ENCODE results near the gene E2F8.

E2F8 gene

GRCh38 chr11:19216709-19217374 lies 23.9 kb downstream of the E2F8 start:
- Mint-ChIP-seq H3K4me1 (no peaks in the 10 kb centered on the region), H3K27me3 (peaks cover 11% of the 10 kb centered on the region), H3K36me3 (no peaks in the 10 kb centered on the region)

GRCh38 chr11:19216021-19216420 lies 24.7 kb downstream of the E2F8 start:
- H3K4me1 Mint-ChIP-seq: no peaks in the 10 kb centered on the region
- H3K4me3 Mint-ChIP-seq: no peak overlapping the region
- no peak overlapping the region for H3K27ac Mint-ChIP-seq
- H3K27me3 Mint-ChIP-seq: peaks cover 11% of the 10 kb centered on the region
- H3K9me3 Mint-ChIP-seq: no peaks in the 10 kb centered on the region
- H3K36me3 Mint-ChIP-seq: no peaks in the 10 kb centered on the region

More at GRCh38 chr11:19216709-19217374, 23.9 kb downstream of the E2F8 start:
- Mint-ChIP-seq H3K9me3 (no peaks in the 10 kb centered on the region), H3K4me3 (no peak overlapping the region), H3K27ac (no peak overlapping the region)

- H3K27me3 Mint-ChIP-seq: peaks cover 11% of the 10 kb centered on the region
- H3K27ac Mint-ChIP-seq: no peak overlapping the region
- no peak overlapping the region for H3K4me3 Mint-ChIP-seq
- H3K9me3 Mint-ChIP-seq: no peaks in the 10 kb centered on the region
- H3K36me3 Mint-ChIP-seq: no peaks in the 10 kb centered on the region
- no peaks in the 10 kb centered on the region for H3K4me1 Mint-ChIP-seq
Measured at GRCh38 chr11:19209617-19210370, 31.0 kb downstream of the E2F8 start.

DNA sequence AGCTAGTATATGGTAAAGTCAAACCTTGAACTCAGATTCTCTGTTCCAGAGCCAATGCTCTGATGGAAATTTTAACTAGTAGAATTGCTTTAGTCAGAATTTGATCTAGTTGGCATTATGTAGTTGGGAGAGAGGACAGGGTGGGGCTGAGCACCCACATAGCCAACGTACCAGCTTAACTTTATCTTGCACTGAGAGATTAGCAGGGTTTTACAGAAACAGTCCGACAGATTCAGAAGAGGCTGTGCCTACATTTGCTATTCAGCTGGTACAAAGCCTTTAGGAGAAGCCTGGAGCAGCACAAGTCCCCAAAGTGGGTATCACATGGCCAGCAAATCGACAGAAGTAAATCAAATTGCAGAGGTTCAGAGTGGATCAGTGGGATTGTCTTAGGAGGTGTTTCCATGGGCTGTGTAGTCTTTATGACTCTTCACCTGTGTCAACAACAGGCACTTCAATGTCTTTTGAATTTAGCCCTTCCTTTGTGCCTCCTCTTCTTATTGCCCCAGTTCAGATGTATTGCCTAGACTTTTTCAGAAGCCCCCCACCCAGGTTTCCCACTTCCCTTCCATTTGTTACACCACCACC lies 31.7 kb downstream of the E2F8 start:
- Mint-ChIP-seq H3K9me3 (no peaks in the 10 kb centered on the region), H3K27ac (no peak overlapping the region), H3K27me3 (peaks cover 6% of the 10 kb centered on the region), H3K4me1 (no peaks in the 10 kb centered on the region), H3K4me3 (no peak overlapping the region), H3K36me3 (no peaks in the 10 kb centered on the region)

- H3K9me3 Mint-ChIP-seq: no peaks in the 10 kb centered on the region
- no peaks in the 10 kb centered on the region for H3K4me1 Mint-ChIP-seq
- H3K4me3 Mint-ChIP-seq: no peak overlapping the region
- no peaks in the 10 kb centered on the region for H3K36me3 Mint-ChIP-seq
- H3K27ac Mint-ChIP-seq: no peak overlapping the region
- peaks cover 4% of the 10 kb centered on the region for H3K27me3 Mint-ChIP-seq
Measured at GRCh38 chr11:19208181-19208580, 32.6 kb downstream of the E2F8 start.

DNA sequence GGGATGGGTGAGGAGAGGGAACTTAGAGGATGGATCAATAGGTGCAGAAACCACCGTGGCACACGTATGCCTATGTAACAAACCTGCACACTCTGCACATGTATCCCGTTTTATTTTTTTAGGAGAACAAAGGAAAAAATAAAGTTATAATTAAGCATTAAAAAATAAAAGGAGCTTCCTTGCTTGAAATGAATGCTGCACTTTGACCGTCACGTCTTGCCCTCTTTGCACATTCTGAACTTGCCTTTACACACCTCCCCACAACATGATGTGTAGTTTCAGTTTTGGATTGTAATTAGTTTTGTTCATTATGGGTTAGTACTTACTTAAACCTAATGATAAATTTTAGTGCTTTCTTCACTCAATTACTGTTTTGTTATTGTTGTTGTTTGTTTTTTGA lies 35.9 kb downstream of the E2F8 start:
- Mint-ChIP-seq H3K27me3 (peaks cover 4% of the 10 kb centered on the region), H3K27ac (no peak overlapping the region), H3K36me3 (no peaks in the 10 kb centered on the region), H3K4me3 (no peak overlapping the region), H3K9me3 (no peaks in the 10 kb centered on the region), H3K4me1 (no peaks in the 10 kb centered on the region)

DNA sequence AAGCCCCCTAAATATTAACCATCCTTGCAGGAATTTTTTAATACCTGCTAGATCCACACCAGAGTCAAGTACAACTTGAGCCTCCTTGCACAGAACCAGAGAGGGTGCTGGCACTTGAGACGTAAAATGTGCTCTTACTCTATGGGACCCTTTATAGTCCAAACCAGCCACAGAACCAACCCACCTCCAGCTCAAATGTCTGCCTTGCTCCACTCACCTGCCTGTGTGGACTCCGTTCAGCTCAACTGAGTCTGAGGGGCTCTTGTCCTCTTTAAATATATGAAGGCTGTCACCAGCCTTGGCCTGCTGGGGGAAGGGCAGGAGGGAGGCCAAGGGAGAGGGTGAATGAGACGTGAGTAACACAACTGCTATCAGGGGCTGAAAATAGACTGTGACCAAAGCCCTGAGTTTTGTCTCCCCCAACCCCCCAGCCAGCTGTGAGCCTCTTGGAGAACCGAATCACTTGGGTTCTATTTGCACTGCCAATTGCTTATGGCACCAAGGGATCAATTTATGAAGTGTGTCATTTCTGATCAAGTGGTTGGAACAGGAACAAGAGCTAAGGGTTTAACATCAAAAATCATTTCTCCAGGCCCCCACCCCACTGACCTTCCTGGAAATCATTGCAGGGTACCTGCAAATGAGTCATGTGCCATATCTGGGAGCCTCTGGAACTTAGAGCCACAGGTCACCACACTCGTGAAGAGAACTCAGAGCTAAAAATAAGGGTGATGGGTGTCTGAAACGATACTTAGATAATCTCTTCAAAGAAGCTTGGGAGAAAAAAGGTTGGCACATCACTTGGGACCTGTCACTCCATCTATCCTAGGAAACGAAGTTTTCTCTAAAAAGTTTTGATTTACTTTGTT lies 38.8 kb downstream of the E2F8 start, which contains the start of gene CSRP3:
Gene CSRP3 (minus strand): TSS at position 247 of the 869 bp plus-strand sequence. CDS start 9,535 bp downstream, outside the sequence.
- Mint-ChIP-seq H3K9me3 (no peaks in the 10 kb centered on the region), H3K4me3 (no peak within 1 kb of the TSS), H3K27me3 (peaks cover 1% of the 10 kb centered on the region), H3K27ac (no peak within 1 kb of the TSS), H3K4me1 (no peaks in the 10 kb centered on the region), H3K36me3 (no peaks in the 10 kb centered on the region)

DNA sequence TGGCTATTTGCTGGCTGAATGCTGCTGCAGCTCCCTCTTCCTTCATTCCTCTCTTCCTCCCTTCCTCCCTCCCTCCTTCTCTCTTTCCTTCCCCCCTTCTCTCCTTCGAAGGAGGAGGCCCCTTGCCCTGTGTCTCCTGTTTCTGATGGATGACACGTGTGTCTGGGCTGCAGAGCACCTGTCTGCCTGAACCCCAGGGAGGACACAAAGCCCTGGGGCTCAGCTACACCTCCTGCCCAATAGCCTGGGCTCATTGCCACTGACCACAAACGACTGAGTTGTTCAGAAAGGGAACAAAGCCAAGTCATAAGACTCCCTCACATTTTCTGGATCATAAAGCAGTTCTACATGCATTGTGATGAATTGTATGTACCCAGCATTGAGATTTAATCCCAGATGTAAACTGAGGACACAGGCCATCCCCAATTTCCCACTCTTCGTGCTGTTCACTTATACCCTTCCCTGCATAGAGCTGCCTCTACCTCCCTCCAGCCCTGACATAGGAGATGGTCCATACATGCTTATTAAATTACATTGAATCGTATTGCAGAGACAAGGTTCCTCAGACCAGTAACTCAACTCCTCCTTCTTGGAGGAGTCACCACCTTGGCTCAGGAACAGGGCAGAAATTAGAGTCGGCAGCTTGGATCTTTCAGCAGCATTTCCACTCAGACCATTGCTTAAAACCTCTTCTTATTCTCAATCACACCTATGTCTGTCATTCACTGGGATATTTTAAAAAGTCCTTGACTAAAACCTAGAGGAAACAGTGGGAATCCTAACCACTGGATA lies 40.1 kb downstream of the E2F8 start:
- H3K4me1 Mint-ChIP-seq: no peaks in the 10 kb centered on the region
- H3K9me3 Mint-ChIP-seq: no peaks in the 10 kb centered on the region
- no peaks in the 10 kb centered on the region for H3K36me3 Mint-ChIP-seq
- H3K27me3 Mint-ChIP-seq: peaks cover 1% of the 10 kb centered on the region
- H3K27ac Mint-ChIP-seq: no peak overlapping the region
- H3K4me3 Mint-ChIP-seq: no peak overlapping the region

- no peak overlapping the region for H3K27ac Mint-ChIP-seq
- peaks cover 1% of the 10 kb centered on the region for H3K27me3 Mint-ChIP-seq
- H3K4me1 Mint-ChIP-seq: no peaks in the 10 kb centered on the region
- H3K9me3 Mint-ChIP-seq: no peaks in the 10 kb centered on the region
- H3K36me3 Mint-ChIP-seq: no peaks in the 10 kb centered on the region
- no peak overlapping the region for H3K4me3 Mint-ChIP-seq
Measured at GRCh38 chr11:19199771-19200170, 41.0 kb downstream of the E2F8 start.

DNA sequence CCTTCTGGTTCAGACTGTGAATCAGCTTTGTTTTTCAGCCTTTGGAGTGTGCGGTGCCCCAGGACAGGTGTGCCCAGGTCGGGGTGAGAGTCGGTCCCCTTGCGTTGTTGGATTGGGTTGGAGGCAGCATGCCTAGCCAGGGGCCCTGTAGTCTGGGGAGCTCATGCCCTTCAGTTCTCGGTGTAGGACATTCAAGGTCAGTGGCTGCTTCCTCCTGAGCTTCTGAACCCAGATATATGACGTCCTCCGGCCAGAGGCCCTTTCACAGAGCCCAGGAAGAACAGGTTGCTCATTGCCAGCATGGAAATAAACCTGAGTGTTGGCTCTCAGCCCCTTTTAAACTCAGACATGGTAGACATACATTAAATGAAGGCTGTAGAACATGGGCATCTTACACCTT lies 41.7 kb downstream of the E2F8 start:
- H3K4me3 Mint-ChIP-seq: no peak overlapping the region
- no peak overlapping the region for H3K27ac Mint-ChIP-seq
- no peaks in the 10 kb centered on the region for H3K36me3 Mint-ChIP-seq
- no peaks in the 10 kb centered on the region for H3K9me3 Mint-ChIP-seq
- H3K4me1 Mint-ChIP-seq: no peaks in the 10 kb centered on the region
- H3K27me3 Mint-ChIP-seq: peaks cover 1% of the 10 kb centered on the region

DNA sequence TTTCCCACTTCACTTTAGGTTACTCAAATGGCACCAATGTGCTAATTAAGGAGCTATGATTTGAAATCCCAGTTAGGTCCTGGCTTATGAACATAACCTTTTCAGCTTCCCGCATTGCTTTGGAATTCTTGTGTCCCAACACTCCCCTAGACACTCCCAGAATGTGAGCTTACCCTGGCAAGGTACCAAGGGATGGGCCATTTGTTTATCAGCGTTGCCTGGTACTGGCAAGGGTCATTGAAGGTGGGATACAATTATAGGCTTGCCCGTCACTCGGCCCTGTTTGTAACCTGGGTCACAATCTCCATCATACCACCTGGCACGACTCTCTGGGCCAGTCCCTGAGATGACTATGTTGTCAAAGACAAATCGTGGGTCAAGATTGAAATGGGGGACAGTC lies 44.3 kb downstream of the E2F8 start:
- no peak overlapping the region for H3K27ac Mint-ChIP-seq
- no peaks in the 10 kb centered on the region for H3K9me3 Mint-ChIP-seq
- H3K4me1 Mint-ChIP-seq: no peaks in the 10 kb centered on the region

DNA sequence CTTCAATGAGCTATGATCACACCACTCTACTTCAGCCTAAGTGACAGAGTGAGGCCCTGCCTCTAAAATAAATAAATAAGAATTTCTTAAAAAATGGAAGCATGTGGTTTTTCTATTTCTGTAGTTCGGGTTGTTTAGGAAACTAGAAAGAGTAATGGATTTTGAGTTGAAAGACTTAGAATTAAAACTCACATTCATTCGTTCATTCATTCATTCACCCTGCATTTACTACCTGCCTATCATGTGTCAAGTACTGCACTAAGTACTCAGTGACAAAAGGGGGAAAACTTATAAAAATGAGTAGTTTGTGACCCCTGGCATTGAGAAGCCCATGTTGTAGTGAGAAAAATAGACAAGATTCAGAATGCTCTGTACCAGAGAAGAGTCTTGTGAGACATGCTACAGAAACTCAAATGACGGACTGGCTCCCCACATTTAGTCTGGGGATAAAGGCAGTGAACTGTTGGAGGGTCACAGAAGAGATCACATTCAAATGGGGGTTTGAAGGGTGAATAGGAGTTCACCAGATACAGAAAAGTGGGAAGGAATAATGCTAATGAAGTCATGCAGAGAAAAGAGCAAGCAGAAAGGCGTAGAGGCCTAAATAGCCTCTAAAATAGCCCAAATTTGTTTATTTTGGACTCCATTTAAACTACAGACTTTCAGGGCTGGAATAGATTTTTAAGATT lies 46.0 kb downstream of the E2F8 start:
- no peaks in the 10 kb centered on the region for H3K4me1 Mint-ChIP-seq
- H3K4me3 Mint-ChIP-seq: no peak overlapping the region
- H3K27me3 Mint-ChIP-seq: no peaks in the 10 kb centered on the region
- no peaks in the 10 kb centered on the region for H3K9me3 Mint-ChIP-seq
- H3K27ac Mint-ChIP-seq: no peak overlapping the region
- H3K36me3 Mint-ChIP-seq: no peaks in the 10 kb centered on the region

More for the DNA sequence above, 44.3 kb downstream of the E2F8 start:
- Mint-ChIP-seq H3K27me3 (no peaks in the 10 kb centered on the region), H3K4me3 (no peak overlapping the region), H3K36me3 (no peaks in the 10 kb centered on the region)

DNA sequence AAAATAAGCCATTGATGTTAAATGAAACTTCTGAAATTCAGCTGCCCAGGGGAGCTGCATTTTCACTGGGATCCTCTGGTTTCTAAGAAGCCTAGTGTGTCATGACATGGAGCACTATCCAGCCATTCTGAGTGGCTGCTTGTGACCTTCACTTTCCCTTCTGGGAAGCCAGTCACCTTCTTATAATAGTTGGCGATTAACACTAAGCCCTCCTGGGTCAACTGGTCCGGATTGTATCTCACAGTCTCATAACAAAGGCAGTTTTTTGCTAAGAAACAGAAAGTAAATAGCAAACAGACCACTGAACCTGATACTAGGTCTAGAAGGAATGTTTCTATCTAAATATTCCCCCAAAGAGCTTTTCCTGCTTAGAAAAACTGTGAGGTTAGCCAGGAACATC lies 46.8 kb downstream of the E2F8 start:
- H3K9me3 Mint-ChIP-seq: no peaks in the 10 kb centered on the region
- H3K4me3 Mint-ChIP-seq: no peak overlapping the region
- no peaks in the 10 kb centered on the region for H3K36me3 Mint-ChIP-seq
- H3K27me3 Mint-ChIP-seq: no peaks in the 10 kb centered on the region
- no peaks in the 10 kb centered on the region for H3K4me1 Mint-ChIP-seq
- H3K27ac Mint-ChIP-seq: no peak overlapping the region

GRCh38 chr11:19191530-19192169 lies 49.1 kb downstream of the E2F8 start:
- Mint-ChIP-seq H3K4me3 (no peak overlapping the region), H3K27ac (no peak overlapping the region), H3K4me1 (no peaks in the 10 kb centered on the region), H3K9me3 (no peaks in the 10 kb centered on the region), H3K27me3 (no peaks in the 10 kb centered on the region), H3K36me3 (no peaks in the 10 kb centered on the region)
